Neural cell (in vitro differentiated cells): ENCODE data around the gene COL18A1.

Experiments used
- CTCF ChIP-seq: fragments of 450-650 bp; IDR thresholded peaks from 2 replicates; pipeline ENCODE4 v1.5.1; 2014; ENCODE audit warnings: antibody characterized with exemption, mild to moderate bottlenecking, moderate library complexity; ENCODE audit not compliant: poor library complexity, severe bottlenecking
- MXI1 ChIP-seq: fragments of 450-650 bp; conservative IDR thresholded peaks from 2 replicates; pipeline ENCODE4 v1.6.1; 2014; ENCODE audit warnings: antibody characterized with exemption, mild to moderate bottlenecking; ENCODE audit not compliant: poor library complexity, severe bottlenecking
- POLR2AphosphoS5 ChIP-seq: IDR thresholded peaks from 2 replicates; pipeline ENCODE4 v1.6.1; 2012

- TF ChIP-seq POLR2AphosphoS5 (no peak), CTCF (no peak), MXI1 (no peak)
Observed at GRCh38 chr21:45466330-45467220, 61.6 kb downstream of the COL18A1 start.
